Fibroblast of skin of right quadriceps (primary cell): ENCODE data around the gene EHD3.

ENCODE experiments used
- DNase-seq: peaks from one replicate; pipeline ENCODE4 v3.0.0-alpha.2; 2013

Gene EHD3

GRCh38 chr2:31237348-31238017 is 3.5 kb downstream of the EHD3 start:
- DNase-seq: no peak

- DNase-seq: no peak
Measured at GRCh38 chr2:31238126-31238905, 4.4 kb downstream of the EHD3 start.

- DNase-seq: no peak
Measured at GRCh38 chr2:31238906-31239592, 5.1 kb downstream of the EHD3 start.

- peak; percentile 55 for DNase-seq
Measured at GRCh38 chr2:31239593-31240177, 5.7 kb downstream of the EHD3 start.

GRCh38 chr2:31240381-31241365 is 6.7 kb downstream of the EHD3 start:
- DNase-seq: no peak

- no peak for DNase-seq
Measured at GRCh38 chr2:31241625-31242270, 7.8 kb downstream of the EHD3 start.

GRCh38 chr2:31243053-31243452 is 9.1 kb downstream of the EHD3 start:
- DNase-seq: no peak

- DNase-seq: no peak
Measured at GRCh38 chr2:31244101-31244500, 10.1 kb downstream of the EHD3 start.

GRCh38 chr2:31246184-31246852 is 12.4 kb downstream of the EHD3 start:
- DNase-seq: peak; percentile 75

GRCh38 chr2:31247711-31248110 is 13.8 kb downstream of the EHD3 start:
- DNase-seq: peak; percentile 33

GRCh38 chr2:31248139-31248538 is 14.2 kb downstream of the EHD3 start:
- no peak for DNase-seq

- no peak for DNase-seq
Measured at GRCh38 chr2:31249009-31249690, 15.2 kb downstream of the EHD3 start.

GRCh38 chr2:31251018-31251417 is 17.1 kb downstream of the EHD3 start:
- no peak for DNase-seq

GRCh38 chr2:31251851-31252250 is 17.9 kb downstream of the EHD3 start:
- DNase-seq: no peak

GRCh38 chr2:31253356-31254131 is 19.6 kb downstream of the EHD3 start:
- DNase-seq: no peak

GRCh38 chr2:31254237-31255203 is 20.6 kb downstream of the EHD3 start:
- no peak for DNase-seq

- no peak for DNase-seq
Measured at GRCh38 chr2:31255911-31256571, 22.1 kb downstream of the EHD3 start.
